ENCODE measurements around the gene P2RX1.
"Not testable (repeated sequence)": the region's sequence is repeated elsewhere in the genome, so short reads cannot be mapped to it uniquely, and the experiment has no call there.

- TF ChIP-seq YY1 (IDR thresholded peaks at IDR 0.05); CTCF (IDR thresholded peaks at IDR 0.05; ENCODE audit: low read depth, low read length, missing input control); EGR1 (IDR thresholded peaks at IDR 0.05; ENCODE audit: low read depth in 2 of 2); FOXA2 (IDR thresholded peaks at IDR 0.05); RAD21 (IDR thresholded peaks at IDR 0.05); MAX (IDR thresholded peaks at IDR 0.05); TAF1 (conservative IDR thresholded peaks at IDR 0.05); REST (IDR thresholded peaks at IDR 0.05); JUND (IDR thresholded peaks at IDR 0.05); SP1 (IDR thresholded peaks at IDR 0.05): not testable (repeated sequence)
These were observed 62.1 kb downstream of the P2RX1 start for GRCh38 chr17:3854204-3854603.
